GM03348 (cell line): ENCODE data around the gene KERA.

Source experiments
- DNase-seq: peaks from one replicate; pipeline ENCODE4 v3.0.0; 2012; ENCODE audit warnings: low spot score

Gene KERA

DNA sequence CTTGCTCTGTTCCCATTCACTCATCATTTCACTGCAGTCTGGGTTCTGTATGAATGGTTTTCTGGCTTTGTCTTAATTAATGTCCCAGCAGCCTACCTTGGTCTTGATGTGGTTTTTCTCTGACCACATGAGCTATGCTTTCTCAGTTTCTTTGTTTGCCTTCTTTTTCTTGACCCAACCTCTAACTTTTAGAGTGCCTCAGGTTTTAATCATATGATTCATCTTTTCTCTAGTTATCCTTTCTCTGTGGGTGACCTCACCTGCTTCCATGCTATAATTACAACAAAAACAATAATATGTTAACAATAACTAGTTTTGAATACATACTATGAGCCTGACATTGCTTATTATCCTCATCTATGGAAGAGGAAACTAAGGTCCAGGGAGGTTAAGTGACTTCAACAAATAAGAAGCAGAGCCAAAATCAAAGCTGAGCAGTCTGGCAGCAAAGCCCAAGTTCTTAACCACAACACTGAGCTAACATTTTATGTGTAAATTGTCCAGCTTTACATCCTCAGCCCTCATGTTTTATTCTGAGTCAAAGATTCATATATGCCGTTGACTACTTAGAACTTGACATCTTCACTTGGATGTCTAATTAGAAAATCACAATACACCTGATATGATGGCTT lies 48.4 kb downstream of the KERA start:
- no peak for DNase-seq

DNA sequence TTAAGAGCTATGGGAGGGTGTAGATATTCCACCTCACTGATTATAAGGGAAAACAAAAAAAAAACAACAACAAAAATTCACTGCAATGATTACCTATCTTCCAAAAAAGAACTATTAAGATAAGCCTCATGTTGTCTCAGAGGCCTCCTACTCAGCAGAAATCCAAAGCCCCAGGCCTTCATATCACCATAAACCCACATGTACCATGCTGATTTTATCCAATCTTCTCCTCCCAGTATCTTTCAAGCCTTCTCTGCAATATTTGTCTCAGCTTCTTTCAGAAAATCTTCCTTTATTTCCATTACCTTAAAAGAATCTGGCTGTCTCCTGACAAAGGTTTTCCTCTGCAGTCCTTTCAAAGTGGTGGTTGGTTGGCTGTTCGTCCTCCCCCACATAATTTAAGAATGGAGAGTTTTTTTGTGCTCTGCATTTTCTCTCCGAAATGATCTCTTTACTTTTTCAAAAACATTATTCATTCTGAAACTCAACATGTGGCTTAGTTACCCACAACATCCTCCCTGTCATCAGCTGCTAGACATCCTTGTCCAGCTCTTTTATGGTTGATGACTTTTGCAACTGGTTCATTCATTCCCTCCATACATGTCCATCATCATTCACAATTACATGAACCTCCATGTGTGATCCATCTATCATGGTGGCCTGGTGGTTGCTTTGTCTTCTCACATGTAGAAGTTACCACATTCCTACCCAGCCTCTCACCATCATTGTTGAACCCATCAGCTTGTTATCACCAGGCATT lies 50.1 kb downstream of the KERA start:
- no peak for DNase-seq

DNA sequence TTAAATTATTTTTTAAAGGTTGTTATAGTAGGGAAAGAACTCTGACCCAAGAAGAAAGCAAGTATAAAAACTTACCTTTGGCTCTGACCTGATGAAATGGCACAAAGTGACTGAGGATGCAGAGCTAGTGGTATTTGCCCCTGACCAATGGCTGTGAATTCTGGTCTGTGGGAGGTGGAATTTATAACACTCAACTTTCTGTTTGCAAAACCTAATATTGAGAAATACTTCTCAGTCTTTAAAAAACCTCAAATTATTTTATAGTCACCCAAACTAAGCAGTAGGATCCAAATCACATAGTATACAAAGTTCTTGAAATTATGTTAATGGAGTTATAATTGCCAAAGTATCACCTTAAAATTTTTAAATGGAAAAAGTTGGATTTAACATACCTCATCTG lies 53.0 kb downstream of the KERA start, which contains the start of gene EPYC:
TSS of gene EPYC (minus strand) at position 101 of the 400 bp plus-strand sequence. CDS start 2,407 bp downstream, outside the sequence.
- DNase-seq, result no peak

DNA sequence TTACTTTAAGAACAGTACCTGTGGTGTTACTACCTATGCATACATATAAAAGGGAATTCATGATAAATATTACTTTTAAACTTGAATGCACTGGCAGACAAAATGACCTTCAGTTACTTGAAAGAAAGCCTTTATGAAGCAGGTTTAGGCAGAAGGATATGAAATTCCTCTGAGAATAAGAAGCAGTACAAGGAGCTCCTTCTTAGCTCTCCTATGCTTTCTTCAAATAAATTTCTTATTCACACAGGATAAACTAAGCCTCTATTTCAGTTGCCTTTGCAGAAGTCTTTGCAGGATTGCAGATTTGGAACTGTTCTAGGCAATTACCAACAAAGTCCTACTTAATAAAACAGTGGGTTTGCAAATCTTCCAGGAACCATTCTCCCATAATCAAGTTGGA lies 54.1 kb downstream of the KERA start:
- no peak for DNase-seq

DNA sequence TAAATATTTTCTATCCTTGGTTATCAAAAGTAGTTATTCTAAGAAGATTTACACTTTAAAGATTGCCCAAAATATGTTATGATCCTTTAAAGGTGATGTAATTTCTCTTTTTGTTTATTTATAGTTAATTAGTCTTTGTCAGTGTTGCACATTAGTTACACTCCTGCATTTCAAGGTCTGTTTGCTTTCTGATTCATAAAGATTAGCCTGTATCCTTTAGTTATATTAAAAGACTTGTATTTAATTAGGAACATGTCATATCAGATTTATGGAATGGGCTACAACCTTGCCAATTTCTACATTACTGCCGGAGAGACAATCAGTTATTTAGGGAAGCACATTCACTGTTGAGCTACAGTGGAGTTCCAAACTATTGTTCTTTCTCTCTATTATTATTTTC lies 56.5 kb downstream of the KERA start:
- DNase-seq, result no peak
